ENCODE measurements around the gene KSR2.

KSR2 gene

GRCh38 chr12:117483501-117483900 lies 485.3 kb downstream of the KSR2 start:
- Histone ChIP-seq H3K36me3 (ENCODE audit: control insufficient read depth, insufficient read depth, low read length) (no peaks in the 10 kb centered on the region), H3K4me1 (ENCODE audit: control insufficient read depth, insufficient read depth, low read length) (no peaks in the 10 kb centered on the region), H3K9me3 (ENCODE audit: control insufficient read depth, insufficient read depth, low read length) (no peaks in the 10 kb centered on the region), H3K4me3 (ENCODE audit: low read length) (no peak overlapping the region), H3K27ac (ENCODE audit: low read length) (no peak overlapping the region), H3K27me3 (ENCODE audit: control insufficient read depth, insufficient read depth, low read length) (no peaks in the 10 kb centered on the region)
- WGBS (ENCODE audit: insufficient coverage, insufficient read length): 100% methylated on average over 1 of the region's 5 CpGs
- DNase-seq (ENCODE audit: low read depth, low spot score): no peak

DNA sequence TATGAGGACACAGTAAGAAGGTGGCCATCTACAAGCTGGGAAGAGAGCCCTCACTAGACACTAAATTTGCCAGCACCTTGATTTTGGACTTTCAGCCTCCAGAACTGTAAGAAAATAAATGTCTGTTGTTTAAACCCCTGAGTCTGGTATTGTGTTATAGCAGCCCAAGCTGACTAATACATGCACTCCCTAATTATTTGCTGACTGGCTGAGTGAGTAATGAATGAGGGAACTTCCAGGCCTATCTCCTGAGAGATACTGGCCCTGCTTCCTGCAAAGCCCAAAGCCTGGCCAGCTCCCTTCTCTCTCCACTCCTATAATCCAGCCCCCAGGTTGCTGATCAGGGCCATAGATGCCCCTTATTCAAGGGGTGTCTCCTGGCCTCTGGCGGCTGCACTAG lies 487.3 kb downstream of the KSR2 start:
- no peaks in the 10 kb centered on the region for H3K27me3 ChIP-seq (ENCODE audit: control insufficient read depth, insufficient read depth, low read length)
- no peaks in the 10 kb centered on the region for H3K9me3 ChIP-seq (ENCODE audit: control insufficient read depth, insufficient read depth, low read length)
- H3K27ac ChIP-seq (ENCODE audit: low read length): no peak overlapping the region
- H3K4me1 ChIP-seq (ENCODE audit: control insufficient read depth, insufficient read depth, low read length): no peaks in the 10 kb centered on the region
- H3K36me3 ChIP-seq (ENCODE audit: control insufficient read depth, insufficient read depth, low read length): no peaks in the 10 kb centered on the region
- WGBS (ENCODE audit: insufficient coverage, insufficient read length): no CpG with 5 or more reads among the region's 1 CpG
- DNase-seq (ENCODE audit: low read depth, low spot score): no peak
- H3K4me3 ChIP-seq (ENCODE audit: low read length): no peak overlapping the region

DNA sequence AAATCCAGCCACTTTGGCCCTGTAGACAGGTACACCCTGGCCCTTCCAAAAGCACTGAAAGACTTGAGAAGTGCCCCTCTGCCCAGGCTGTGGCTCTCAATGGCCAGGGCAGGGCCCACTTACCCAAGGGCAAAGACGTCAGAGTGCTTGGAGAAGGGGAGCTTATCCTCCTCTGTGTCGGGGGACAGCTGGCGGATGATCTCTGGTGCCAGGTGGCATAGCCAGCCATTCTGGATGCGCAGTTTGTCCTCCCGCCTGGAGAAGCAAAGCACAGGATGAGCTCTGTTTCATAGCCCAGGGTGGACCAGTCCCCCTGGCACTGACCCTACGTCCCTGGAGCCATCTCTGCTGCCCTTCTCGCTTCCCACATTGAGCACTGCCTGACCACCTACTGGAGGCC lies 492.4 kb downstream of the KSR2 start:
- H3K4me1 ChIP-seq (ENCODE audit: control insufficient read depth, insufficient read depth, low read length): no peaks in the 10 kb centered on the region
- no peak overlapping the region for H3K4me3 ChIP-seq (ENCODE audit: low read length)
- H3K36me3 ChIP-seq (ENCODE audit: control insufficient read depth, insufficient read depth, low read length): no peaks in the 10 kb centered on the region
- DNase-seq (ENCODE audit: low read depth, low spot score): no peak
- no peaks in the 10 kb centered on the region for H3K9me3 ChIP-seq (ENCODE audit: control insufficient read depth, insufficient read depth, low read length)
- no peaks in the 10 kb centered on the region for H3K27me3 ChIP-seq (ENCODE audit: control insufficient read depth, insufficient read depth, low read length)
- no peak overlapping the region for H3K27ac ChIP-seq (ENCODE audit: low read length)
- WGBS (ENCODE audit: insufficient coverage, insufficient read length): no CpG with 5 or more reads among the region's 7 CpGs

GRCh38 chr12:117473856-117474255 lies 494.9 kb downstream of the KSR2 start:
- H3K27ac ChIP-seq (ENCODE audit: low read length): no peak overlapping the region
- no peak for DNase-seq (ENCODE audit: low read depth, low spot score)
- H3K36me3 ChIP-seq (ENCODE audit: control insufficient read depth, insufficient read depth, low read length): no peaks in the 10 kb centered on the region
- no peaks in the 10 kb centered on the region for H3K4me1 ChIP-seq (ENCODE audit: control insufficient read depth, insufficient read depth, low read length)
- H3K27me3 ChIP-seq (ENCODE audit: control insufficient read depth, insufficient read depth, low read length): no peaks in the 10 kb centered on the region
- WGBS (ENCODE audit: insufficient coverage, insufficient read length): no CpG with 5 or more reads among the region's 3 CpGs
- no peak overlapping the region for H3K4me3 ChIP-seq (ENCODE audit: low read length)
- peaks cover 2% of the 10 kb centered on the region; the same call in 1 of the 2 replicates for H3K9me3 ChIP-seq (ENCODE audit: control insufficient read depth, insufficient read depth, low read length)

DNA sequence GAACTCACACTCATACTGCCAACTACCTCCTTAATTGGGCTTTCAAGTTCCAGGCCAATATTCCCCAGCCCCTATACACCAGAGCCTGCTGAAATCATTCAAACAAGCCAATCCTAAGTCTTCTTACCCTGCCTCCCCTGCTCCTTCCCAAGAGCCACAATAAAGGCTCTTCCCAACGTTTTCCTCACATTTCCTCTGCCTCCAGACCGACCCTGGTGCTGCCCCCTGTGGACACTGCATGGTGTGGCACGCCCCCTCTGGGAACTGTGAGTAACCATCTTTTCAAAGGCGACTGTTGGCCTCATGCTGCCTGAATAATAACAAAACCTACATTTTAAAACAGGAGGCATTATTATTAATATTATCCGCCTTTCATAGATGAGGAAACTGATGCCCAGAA lies 495.8 kb downstream of the KSR2 start:
- peak; percentile 64 for DNase-seq (ENCODE audit: low read depth, low spot score)
- Histone ChIP-seq H3K27ac (ENCODE audit: low read length) (no peak overlapping the region), H3K9me3 (ENCODE audit: control insufficient read depth, insufficient read depth, low read length) (peaks cover 2% of the 10 kb centered on the region; the same call in 1 of the 2 replicates), H3K27me3 (ENCODE audit: control insufficient read depth, insufficient read depth, low read length) (no peaks in the 10 kb centered on the region), H3K36me3 (ENCODE audit: control insufficient read depth, insufficient read depth, low read length) (no peaks in the 10 kb centered on the region), H3K4me1 (ENCODE audit: control insufficient read depth, insufficient read depth, low read length) (no peaks in the 10 kb centered on the region), H3K4me3 (ENCODE audit: low read length) (no peak overlapping the region)
- WGBS (ENCODE audit: insufficient coverage, insufficient read length): no CpG with 5 or more reads among the region's 5 CpGs

DNA sequence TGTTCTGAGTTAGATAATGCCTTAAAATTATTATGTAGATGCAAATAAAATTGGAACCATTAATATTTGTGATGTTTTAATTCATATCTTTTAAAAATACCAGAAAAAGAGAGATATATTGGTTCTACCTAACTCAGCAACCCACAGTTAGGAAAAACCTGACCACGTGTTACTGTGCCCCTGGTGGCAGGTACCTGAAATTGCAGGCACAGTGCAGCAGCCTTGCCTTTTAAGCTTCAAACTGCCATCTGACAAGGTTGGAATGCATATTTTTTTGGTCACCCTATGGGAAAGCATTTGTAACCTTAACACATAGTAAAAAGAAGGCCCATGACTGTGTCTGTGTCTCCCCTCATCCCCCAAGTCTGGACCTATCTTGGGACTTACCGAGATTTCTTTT lies 498.0 kb downstream of the KSR2 start:
- Histone ChIP-seq H3K4me3 (ENCODE audit: low read length) (no peak overlapping the region), H3K27ac (ENCODE audit: low read length) (no peak overlapping the region), H3K27me3 (ENCODE audit: control insufficient read depth, insufficient read depth, low read length) (no peaks in the 10 kb centered on the region), H3K36me3 (ENCODE audit: control insufficient read depth, insufficient read depth, low read length) (no peaks in the 10 kb centered on the region), H3K9me3 (ENCODE audit: control insufficient read depth, insufficient read depth, low read length) (peaks cover 2% of the 10 kb centered on the region; the same call in 1 of the 2 replicates), H3K4me1 (ENCODE audit: control insufficient read depth, insufficient read depth, low read length) (no peaks in the 10 kb centered on the region)
- peak; percentile 13 for DNase-seq (ENCODE audit: low read depth, low spot score)
- no CpG with 5 or more reads among the region's 2 CpGs for WGBS (ENCODE audit: insufficient coverage, insufficient read length)

GRCh38 chr12:117469883-117470483 lies 498.8 kb downstream of the KSR2 start:
- WGBS (ENCODE audit: insufficient coverage, insufficient read length): 72% methylated on average over 4 of the region's 4 CpGs
- Histone ChIP-seq H3K27ac (ENCODE audit: low read length) (no peak overlapping the region), H3K36me3 (ENCODE audit: control insufficient read depth, insufficient read depth, low read length) (no peaks in the 10 kb centered on the region), H3K4me1 (ENCODE audit: control insufficient read depth, insufficient read depth, low read length) (no peaks in the 10 kb centered on the region), H3K4me3 (ENCODE audit: low read length) (no peak overlapping the region), H3K9me3 (ENCODE audit: control insufficient read depth, insufficient read depth, low read length) (peaks cover 2% of the 10 kb centered on the region; the same call in 1 of the 2 replicates), H3K27me3 (ENCODE audit: control insufficient read depth, insufficient read depth, low read length) (no peaks in the 10 kb centered on the region)
- no peak for DNase-seq (ENCODE audit: low read depth, low spot score)

DNA sequence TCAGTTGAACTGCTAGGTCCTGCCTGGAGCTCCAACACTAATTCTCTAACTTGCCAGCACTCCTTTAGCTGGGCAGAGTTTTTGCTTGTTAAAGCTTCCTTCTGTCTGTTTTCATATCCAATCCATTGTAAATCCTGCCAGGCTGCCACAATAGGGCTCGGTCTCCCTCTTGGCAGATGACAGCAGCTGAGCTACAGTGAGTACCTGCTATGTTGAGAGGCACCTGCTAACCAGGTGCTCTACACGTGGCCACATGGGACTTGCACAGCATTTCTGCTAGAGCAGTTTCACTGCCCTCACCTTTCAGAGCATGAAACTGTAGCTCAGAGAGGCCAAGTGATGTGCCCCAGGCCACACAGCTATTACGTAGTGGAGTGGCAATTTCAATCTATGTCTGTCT lies 500.8 kb downstream of the KSR2 start:
- whole genome bisulfite sequencing (ENCODE audit: insufficient coverage, insufficient read length): no CpG with 5 or more reads among the region's 3 CpGs
- Histone ChIP-seq H3K4me3 (ENCODE audit: low read length) (no peak overlapping the region), H3K27me3 (ENCODE audit: control insufficient read depth, insufficient read depth, low read length) (no peaks in the 10 kb centered on the region), H3K36me3 (ENCODE audit: control insufficient read depth, insufficient read depth, low read length) (no peaks in the 10 kb centered on the region), H3K4me1 (ENCODE audit: control insufficient read depth, insufficient read depth, low read length) (no peaks in the 10 kb centered on the region), H3K9me3 (ENCODE audit: control insufficient read depth, insufficient read depth, low read length) (peaks cover 2% of the 10 kb centered on the region; the same call in 1 of the 2 replicates), H3K27ac (ENCODE audit: low read length) (no peak overlapping the region)
- DNase-seq (ENCODE audit: low read depth, low spot score): no peak

DNA sequence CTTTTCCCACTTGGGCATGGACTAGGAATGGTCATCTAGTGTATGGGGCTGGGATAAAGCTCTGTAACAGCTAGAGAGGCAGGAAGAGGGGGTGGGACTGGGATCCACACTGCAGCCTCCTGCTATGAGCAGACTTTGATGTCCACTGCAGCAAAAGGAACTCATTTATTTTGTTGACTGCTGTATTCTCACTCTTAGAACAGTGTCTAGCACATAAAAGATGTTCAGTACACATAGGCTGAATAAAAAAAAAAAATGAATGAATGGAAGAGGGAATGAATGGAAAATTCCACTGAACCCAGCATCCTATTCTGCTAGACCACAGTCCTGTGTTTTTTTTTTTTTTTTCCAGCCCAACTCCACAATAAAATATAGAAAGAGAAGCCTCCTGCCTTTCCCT lies 501.2 kb downstream of the KSR2 start:
- no peaks in the 10 kb centered on the region for H3K4me1 ChIP-seq (ENCODE audit: control insufficient read depth, insufficient read depth, low read length)
- H3K36me3 ChIP-seq (ENCODE audit: control insufficient read depth, insufficient read depth, low read length): no peaks in the 10 kb centered on the region
- DNase-seq (ENCODE audit: low read depth, low spot score): no peak
- H3K4me3 ChIP-seq (ENCODE audit: low read length): no peak overlapping the region
- peaks cover 2% of the 10 kb centered on the region; the same call in 1 of the 2 replicates for H3K9me3 ChIP-seq (ENCODE audit: control insufficient read depth, insufficient read depth, low read length)
- no peak overlapping the region for H3K27ac ChIP-seq (ENCODE audit: low read length)
- H3K27me3 ChIP-seq (ENCODE audit: control insufficient read depth, insufficient read depth, low read length): no peaks in the 10 kb centered on the region

DNA sequence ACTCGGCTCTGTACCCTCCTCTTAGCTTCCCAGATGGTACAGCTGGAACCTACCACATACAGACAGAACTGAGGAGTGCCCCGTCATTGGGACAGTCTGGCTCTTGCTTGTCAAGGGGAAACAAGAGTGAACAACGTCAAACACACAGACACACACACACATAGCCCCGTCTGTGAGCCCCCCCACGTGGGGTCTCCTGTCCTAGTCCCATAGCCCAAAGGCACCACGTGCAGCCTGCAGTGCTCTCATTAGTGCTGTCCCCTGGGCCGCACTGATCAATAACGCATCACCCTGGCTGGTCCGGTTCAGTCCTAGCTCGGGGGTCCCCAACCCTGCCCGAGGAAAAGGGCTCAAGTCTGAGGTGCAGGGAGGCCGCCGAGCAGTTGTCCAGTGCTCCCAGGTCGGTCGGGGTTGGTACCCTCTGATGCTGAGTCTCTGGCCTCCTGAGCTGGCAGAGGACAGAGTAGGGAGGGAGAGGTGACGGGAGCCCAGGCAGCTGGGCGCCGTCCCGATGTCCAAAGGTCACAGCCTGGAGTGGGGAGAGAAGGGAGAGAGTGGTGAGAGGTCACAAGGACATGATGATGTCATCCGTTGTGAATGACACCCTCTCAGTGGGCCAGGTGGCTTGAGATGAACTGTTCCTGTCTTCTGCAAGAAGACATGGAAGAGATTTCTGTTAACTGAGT lies 502.0 kb downstream of the KSR2 start:
- Histone ChIP-seq H3K9me3 (ENCODE audit: control insufficient read depth, insufficient read depth, low read length) (peaks cover 2% of the 10 kb centered on the region; the same call in 1 of the 2 replicates), H3K36me3 (ENCODE audit: control insufficient read depth, insufficient read depth, low read length) (no peaks in the 10 kb centered on the region), H3K27me3 (ENCODE audit: control insufficient read depth, insufficient read depth, low read length) (no peaks in the 10 kb centered on the region), H3K27ac (ENCODE audit: low read length) (no peak overlapping the region), H3K4me3 (ENCODE audit: low read length) (no peak overlapping the region), H3K4me1 (ENCODE audit: control insufficient read depth, insufficient read depth, low read length) (no peaks in the 10 kb centered on the region)
- no peak for DNase-seq (ENCODE audit: low read depth, low spot score)
- WGBS (ENCODE audit: insufficient coverage, insufficient read length): no CpG with 5 or more reads among the region's 20 CpGs

DNA sequence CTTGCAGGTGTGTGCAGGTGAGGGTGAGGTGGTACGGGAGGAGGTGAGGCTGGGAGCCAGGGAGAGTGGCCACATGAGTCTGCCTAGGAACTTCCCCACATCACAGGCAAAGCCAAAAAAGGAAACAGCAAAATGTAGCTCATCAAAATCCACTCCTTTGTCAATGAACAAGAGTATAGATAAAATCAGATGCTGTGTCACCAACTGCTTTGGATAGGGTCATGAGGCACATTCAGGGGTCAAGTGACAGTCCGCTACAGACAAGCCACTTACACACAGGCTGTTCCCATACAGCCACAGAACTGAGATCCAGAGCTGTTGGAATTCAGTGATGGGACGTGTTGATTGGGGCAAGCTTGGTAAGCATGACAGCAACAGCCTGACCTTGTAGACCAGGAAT lies 507.1 kb downstream of the KSR2 start:
- Histone ChIP-seq H3K4me3 (ENCODE audit: low read length) (no peak overlapping the region), H3K27me3 (ENCODE audit: control insufficient read depth, insufficient read depth, low read length) (no peaks in the 10 kb centered on the region), H3K36me3 (ENCODE audit: control insufficient read depth, insufficient read depth, low read length) (no peaks in the 10 kb centered on the region), H3K4me1 (ENCODE audit: control insufficient read depth, insufficient read depth, low read length) (no peaks in the 10 kb centered on the region), H3K9me3 (ENCODE audit: control insufficient read depth, insufficient read depth, low read length) (no peaks in the 10 kb centered on the region), H3K27ac (ENCODE audit: low read length) (no peak overlapping the region)
- DNase-seq (ENCODE audit: low read depth, low spot score): no peak
- no CpG with 5 or more reads among the region's 3 CpGs for WGBS (ENCODE audit: insufficient coverage, insufficient read length)

Measured in iPS DF 6.9 (cell line).